Measurements from ENCODE around the gene TRMT13.

GRCh38 chr1:100147875-100148274 lies 14.9 kb downstream of the TRMT13 start:
- TF ChIP-seq CTCF (conservative IDR thresholded peaks at IDR 0.05; ENCODE audit: low read length) (no peak), EZH2phosphoT487 (IDR thresholded peaks at IDR 0.05; ENCODE audit: borderline replicate concordance) (no peak)

Data from Loucy (cell line).